CD4-positive, alpha-beta T cell (primary cell): ENCODE data around the gene SDC1. TPM values are rescaled to one million over a fixed set of nuclear protein-coding genes. Genes with fewer than 3 reads are reported as not detected.

Experiments used
- ATAC-seq: fragments of 200-7000 bp; cut with Tn5 transposase; one replicate; pipeline ENCODE4 v1.10.0; 2022; ENCODE audit warnings: mild to moderate bottlenecking; ENCODE audit not compliant: poor library complexity
- CTCF ChIA-PET: fragments of 350-600 bp; sonication (Branson Sonifier 250); formaldehyde crosslinking; loops from one replicate; lab custom pipeline; 2021; ENCODE audit warnings: antibody characterized with exemption, inconsistent platforms; lab: Charles Lee
- POLR2A ChIA-PET: fragments of 350-600 bp; sonication (Branson Sonifier 250); formaldehyde crosslinking; loops from one replicate; lab custom pipeline; 2021; ENCODE audit warnings: antibody characterized with exemption, inconsistent platforms; lab: Charles Lee
- DNase-seq, 14 experiments: peaks; one replicate each; pipeline ENCODE4 v3.0.0-alpha.2; 2013 to 2020; ENCODE audit warnings: mixed read lengths in 2 of 14
- H3K27ac ChIP-seq, 2 donors: one replicate each; pipeline versions ENCODE4 v1.5.1 to v1.7.0; 2013; ENCODE audit warnings: low read length in 2 of 2, low read depth in 1 of 2, mild to moderate bottlenecking in 1 of 2
- H3K27me3 ChIP-seq, 2 experiments: 1 replicate in 1 of 2; 2 replicates in 1 of 2; pipeline versions ENCODE4 v1.6.1 to v1.7.0; 2013; ENCODE audit warnings: low read length in 2 of 2, control low read depth in 1 of 2, mild to moderate bottlenecking in 1 of 2, moderate library complexity in 1 of 2; ENCODE audit not compliant: insufficient read depth in 2 of 2, control insufficient read depth in 1 of 2
- H3K36me3 ChIP-seq: one replicate; pipeline ENCODE4 v1.6.1; 2013; ENCODE audit warnings: low read length, control low read depth; ENCODE audit not compliant: insufficient read depth
- H3K4me1 ChIP-seq: one replicate; pipeline ENCODE4 v1.6.1; 2013; ENCODE audit warnings: low read length, control low read depth; ENCODE audit not compliant: insufficient read depth
- H3K4me3 ChIP-seq: one replicate; pipeline ENCODE4 v1.5.1; 2013; ENCODE audit warnings: mild to moderate bottlenecking, low read length, moderate library complexity
- H3K9me3 ChIP-seq, 2 experiments: 1 replicate in 1 of 2; 2 replicates in 1 of 2; pipeline versions ENCODE4 v1.6.1 to v1.7.0; 2013; ENCODE audit warnings: low read length in 2 of 2, mild to moderate bottlenecking in 2 of 2, control low read depth in 1 of 2, moderate library complexity in 1 of 2; ENCODE audit not compliant: control insufficient read depth in 1 of 2, insufficient read depth in 1 of 2
- H3K27ac Mint-ChIP-seq: one replicate; pipeline ENCODE4 v1.8.0; 2020; ENCODE audit warnings: mixed read lengths
- H3K27me3 Mint-ChIP-seq: one replicate; pipeline ENCODE4 v1.8.0; 2021; ENCODE audit warnings: mixed read lengths
- H3K36me3 Mint-ChIP-seq: one replicate; pipeline ENCODE4 v1.8.0; 2021; ENCODE audit warnings: low read depth, mixed read lengths
- H3K4me1 Mint-ChIP-seq: one replicate; pipeline ENCODE4 v1.8.0; 2021; ENCODE audit warnings: low read depth, mixed read lengths
- H3K4me3 Mint-ChIP-seq: one replicate; pipeline ENCODE4 v1.8.0; 2020; ENCODE audit warnings: mild to moderate bottlenecking, mixed read lengths
- H3K9me3 Mint-ChIP-seq: one replicate; pipeline ENCODE4 v1.8.0; 2020; ENCODE audit warnings: mixed read lengths
- intact Hi-C, 2 experiments: fragments of 100-400 bp; cut with DNase I in 1 of 2; cut with micrococcal nuclease in 1 of 2; formaldehyde crosslinking; loops; one replicate each; pipeline versions ENCODE4 v1.15.1 to v1.9.0; 2023 to 2025; cut with DNase I, micrococcal nuclease
- total RNA-seq, 174 experiments: library from RNA in 2 of 174; stranded (reverse) in 2 of 174; gene quantifications; one replicate each; pipeline ENCODE4 v1.2.3 and lab custom pipeline; 2021 to 2026
- TF ChIP-seq, protein P1 (sequence below): fragments of 200-600 bp; IDR thresholded peaks from one replicate; pipeline ENCODE4 v1.8.0; 2022; ENCODE audit warnings: antibody characterized with exemption, mild to moderate bottlenecking

Gene SDC1
- total RNA-seq, 2 experiments from 2014 or later: not detected

DNA sequence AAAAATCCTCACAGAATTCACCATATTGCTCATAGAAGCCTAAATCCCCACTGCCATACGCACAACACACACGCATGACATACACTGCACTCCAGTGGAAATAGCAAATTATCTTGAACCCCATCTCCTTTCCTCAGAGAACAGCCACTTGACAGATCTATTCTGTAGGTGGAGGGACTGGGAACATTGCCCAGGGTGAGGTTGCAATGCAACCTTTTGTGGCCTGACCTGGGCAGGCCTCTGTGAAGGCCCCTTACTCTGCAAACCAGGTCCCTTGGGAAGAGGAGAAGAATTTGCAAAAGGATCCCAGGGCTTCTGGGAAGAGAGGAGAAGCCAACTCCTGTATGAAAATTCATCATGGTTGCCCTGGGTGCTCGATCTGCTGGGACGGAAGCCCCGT, 51.9 kb downstream of the SDC1 start:
- Histone ChIP-seq H3K27ac (no peak overlapping the region), H3K4me3 (no peak overlapping the region), H3K27me3 (no peaks in the 10 kb centered on the region), H3K4me1 (no peaks in the 10 kb centered on the region), H3K36me3 (no peaks in the 10 kb centered on the region), H3K9me3 (no peaks in the 10 kb centered on the region)
- intact Hi-C loops: no loop called here
- ATAC-seq: no peak
- H3K27me3 Mint-ChIP-seq: peaks cover 3% of the 10 kb centered on the region
- H3K9me3 Mint-ChIP-seq: no peaks in the 10 kb centered on the region
- no peak overlapping the region for H3K4me3 Mint-ChIP-seq
- POLR2A ChIA-PET: no interaction called here
- TF ChIP-seq, protein P1, sequence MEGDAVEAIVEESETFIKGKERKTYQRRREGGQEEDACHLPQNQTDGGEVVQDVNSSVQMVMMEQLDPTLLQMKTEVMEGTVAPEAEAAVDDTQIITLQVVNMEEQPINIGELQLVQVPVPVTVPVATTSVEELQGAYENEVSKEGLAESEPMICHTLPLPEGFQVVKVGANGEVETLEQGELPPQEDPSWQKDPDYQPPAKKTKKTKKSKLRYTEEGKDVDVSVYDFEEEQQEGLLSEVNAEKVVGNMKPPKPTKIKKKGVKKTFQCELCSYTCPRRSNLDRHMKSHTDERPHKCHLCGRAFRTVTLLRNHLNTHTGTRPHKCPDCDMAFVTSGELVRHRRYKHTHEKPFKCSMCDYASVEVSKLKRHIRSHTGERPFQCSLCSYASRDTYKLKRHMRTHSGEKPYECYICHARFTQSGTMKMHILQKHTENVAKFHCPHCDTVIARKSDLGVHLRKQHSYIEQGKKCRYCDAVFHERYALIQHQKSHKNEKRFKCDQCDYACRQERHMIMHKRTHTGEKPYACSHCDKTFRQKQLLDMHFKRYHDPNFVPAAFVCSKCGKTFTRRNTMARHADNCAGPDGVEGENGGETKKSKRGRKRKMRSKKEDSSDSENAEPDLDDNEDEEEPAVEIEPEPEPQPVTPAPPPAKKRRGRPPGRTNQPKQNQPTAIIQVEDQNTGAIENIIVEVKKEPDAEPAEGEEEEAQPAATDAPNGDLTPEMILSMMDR: no peak
- H3K4me1 Mint-ChIP-seq: no peaks in the 10 kb centered on the region
- CTCF ChIA-PET: no interaction called here
- no peak overlapping the region for H3K27ac Mint-ChIP-seq
- no peaks in the 10 kb centered on the region for H3K36me3 Mint-ChIP-seq
- no peak for DNase-seq

- no peaks in the 10 kb centered on the region for H3K36me3 ChIP-seq
- Mint-ChIP-seq H3K27ac (no peak overlapping the region), H3K27me3 (peaks cover 3% of the 10 kb centered on the region), H3K4me1 (no peaks in the 10 kb centered on the region), H3K9me3 (no peaks in the 10 kb centered on the region), H3K4me3 (no peak overlapping the region), H3K36me3 (no peaks in the 10 kb centered on the region)
- ChIA-PET POLR2A (no interaction called here), CTCF (no interaction called here)
- TF ChIP-seq, protein P1: no peak
- intact Hi-C loops: no loop called here
- no peaks in the 10 kb centered on the region for H3K9me3 ChIP-seq
- DNase-seq (no peak), ATAC-seq (no peak)
- no peaks in the 10 kb centered on the region for H3K4me1 ChIP-seq
- no peak overlapping the region for H3K4me3 ChIP-seq
- no peaks in the 10 kb centered on the region for H3K27me3 ChIP-seq
- no peak overlapping the region for H3K27ac ChIP-seq
Measured at GRCh38 chr2:20172273-20173055, 52.5 kb downstream of the SDC1 start.

DNA sequence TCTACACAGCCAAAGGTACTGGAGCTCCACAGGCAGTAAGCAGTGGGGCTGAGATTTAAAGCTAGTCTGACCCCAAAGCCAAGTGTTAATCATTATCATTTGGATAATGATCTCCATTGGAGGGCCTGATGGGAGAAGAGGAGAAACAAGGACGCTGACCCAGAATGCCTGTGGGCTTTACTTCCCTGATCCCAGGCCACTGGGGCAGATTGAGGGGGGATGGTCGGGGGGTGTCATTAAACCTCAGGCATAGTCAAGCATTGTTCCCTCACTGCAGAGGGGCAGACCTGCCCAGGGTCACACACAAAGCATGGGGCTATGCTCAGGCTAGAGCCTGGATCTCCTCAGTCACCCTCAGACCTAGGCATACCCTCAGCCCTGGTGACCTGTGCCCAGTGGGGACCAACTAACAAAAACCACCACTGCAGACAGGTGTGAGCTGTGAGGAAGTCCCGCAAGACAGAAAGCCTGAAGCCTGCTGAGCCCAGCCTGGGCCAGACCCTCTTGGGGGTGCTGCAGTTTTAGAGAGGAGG, 53.4 kb downstream of the SDC1 start:
- no peaks in the 10 kb centered on the region for H3K4me1 Mint-ChIP-seq
- Histone ChIP-seq H3K9me3 (no peaks in the 10 kb centered on the region), H3K27ac (no peak overlapping the region), H3K27me3 (no peaks in the 10 kb centered on the region), H3K4me3 (no peak overlapping the region), H3K36me3 (no peaks in the 10 kb centered on the region), H3K4me1 (no peaks in the 10 kb centered on the region)
- intact Hi-C loops: no loop called here
- H3K9me3 Mint-ChIP-seq: no peaks in the 10 kb centered on the region
- no peak overlapping the region for H3K4me3 Mint-ChIP-seq
- no peak overlapping the region for H3K27ac Mint-ChIP-seq
- CTCF ChIA-PET: no interaction called here
- TF ChIP-seq, protein P1: no peak
- POLR2A ChIA-PET: no interaction called here
- DNase-seq: no peak
- peaks cover 3% of the 10 kb centered on the region for H3K27me3 Mint-ChIP-seq
- ATAC-seq: no peak
- no peaks in the 10 kb centered on the region for H3K36me3 Mint-ChIP-seq
